ENCODE results near the gene NR3C1.
"Not testable (repeated sequence)": the region's sequence is repeated elsewhere in the genome, so short reads cannot be mapped to it uniquely, and the experiment has no call there.

Gene NR3C1

DNA sequence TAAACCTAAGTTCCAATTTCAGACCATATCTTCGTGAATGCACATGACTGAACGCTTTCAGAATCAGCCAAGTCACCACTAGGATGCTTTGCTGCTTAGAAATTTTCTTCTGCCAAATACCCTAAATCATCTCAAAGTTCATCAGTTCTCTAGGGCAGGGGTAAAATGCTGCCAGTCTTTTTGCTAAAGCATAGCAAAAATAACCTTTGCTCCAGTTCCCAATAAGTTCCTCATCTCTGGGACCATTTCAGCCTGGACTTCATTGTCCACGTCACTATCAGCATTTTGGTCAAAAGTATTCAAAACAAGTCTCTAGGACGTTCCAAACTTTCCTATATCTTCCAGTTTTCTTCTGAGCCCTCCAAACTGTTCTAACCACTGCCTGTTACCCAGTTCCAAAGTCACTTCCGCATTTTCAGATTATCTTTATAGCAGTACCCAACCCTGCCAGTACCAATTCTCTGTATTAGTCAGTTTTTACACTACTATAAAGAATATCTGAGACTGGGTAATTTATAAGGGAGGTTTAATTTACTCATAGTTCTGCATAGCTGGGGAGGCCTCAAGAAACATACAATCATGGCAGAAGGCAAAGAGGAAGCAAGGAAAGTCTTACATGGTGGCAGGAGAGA, 74.8 kb downstream of the NR3C1 start:
- DNase-seq (ENCODE audit: low read depth) = no peak
- no peak overlapping the region for H3K4me3 ChIP-seq (ENCODE audit: low read depth, low read length)
- TF ChIP-seq, protein P1, sequence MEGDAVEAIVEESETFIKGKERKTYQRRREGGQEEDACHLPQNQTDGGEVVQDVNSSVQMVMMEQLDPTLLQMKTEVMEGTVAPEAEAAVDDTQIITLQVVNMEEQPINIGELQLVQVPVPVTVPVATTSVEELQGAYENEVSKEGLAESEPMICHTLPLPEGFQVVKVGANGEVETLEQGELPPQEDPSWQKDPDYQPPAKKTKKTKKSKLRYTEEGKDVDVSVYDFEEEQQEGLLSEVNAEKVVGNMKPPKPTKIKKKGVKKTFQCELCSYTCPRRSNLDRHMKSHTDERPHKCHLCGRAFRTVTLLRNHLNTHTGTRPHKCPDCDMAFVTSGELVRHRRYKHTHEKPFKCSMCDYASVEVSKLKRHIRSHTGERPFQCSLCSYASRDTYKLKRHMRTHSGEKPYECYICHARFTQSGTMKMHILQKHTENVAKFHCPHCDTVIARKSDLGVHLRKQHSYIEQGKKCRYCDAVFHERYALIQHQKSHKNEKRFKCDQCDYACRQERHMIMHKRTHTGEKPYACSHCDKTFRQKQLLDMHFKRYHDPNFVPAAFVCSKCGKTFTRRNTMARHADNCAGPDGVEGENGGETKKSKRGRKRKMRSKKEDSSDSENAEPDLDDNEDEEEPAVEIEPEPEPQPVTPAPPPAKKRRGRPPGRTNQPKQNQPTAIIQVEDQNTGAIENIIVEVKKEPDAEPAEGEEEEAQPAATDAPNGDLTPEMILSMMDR (IDR thresholded peaks at IDR 0.05; ENCODE audit: insufficient read depth, low read depth, low read length, missing control alignments) = no peak

DNA sequence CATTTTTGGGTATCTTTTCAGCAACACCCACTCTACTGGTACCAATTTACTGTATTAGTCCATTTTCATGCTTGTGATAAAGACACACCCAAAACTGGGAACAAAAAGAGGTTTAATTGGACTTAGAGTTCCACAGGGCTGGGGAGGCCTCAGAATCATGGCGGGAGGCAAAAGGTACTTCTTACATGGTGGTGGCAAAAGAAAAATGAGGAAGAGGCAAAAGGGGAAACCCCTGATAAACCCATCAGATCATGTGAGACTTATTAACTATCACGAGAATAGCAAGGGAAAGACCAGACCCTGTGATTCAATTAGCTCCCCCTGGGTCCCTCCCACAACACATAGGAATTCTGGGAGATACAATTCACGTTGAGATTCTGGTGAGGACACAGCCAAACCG, 78.4 kb downstream of the NR3C1 start:
- DNase-seq (ENCODE audit: low read depth); H3K4me3 ChIP-seq (ENCODE audit: low read depth, low read length): not testable (repeated sequence)

DNA sequence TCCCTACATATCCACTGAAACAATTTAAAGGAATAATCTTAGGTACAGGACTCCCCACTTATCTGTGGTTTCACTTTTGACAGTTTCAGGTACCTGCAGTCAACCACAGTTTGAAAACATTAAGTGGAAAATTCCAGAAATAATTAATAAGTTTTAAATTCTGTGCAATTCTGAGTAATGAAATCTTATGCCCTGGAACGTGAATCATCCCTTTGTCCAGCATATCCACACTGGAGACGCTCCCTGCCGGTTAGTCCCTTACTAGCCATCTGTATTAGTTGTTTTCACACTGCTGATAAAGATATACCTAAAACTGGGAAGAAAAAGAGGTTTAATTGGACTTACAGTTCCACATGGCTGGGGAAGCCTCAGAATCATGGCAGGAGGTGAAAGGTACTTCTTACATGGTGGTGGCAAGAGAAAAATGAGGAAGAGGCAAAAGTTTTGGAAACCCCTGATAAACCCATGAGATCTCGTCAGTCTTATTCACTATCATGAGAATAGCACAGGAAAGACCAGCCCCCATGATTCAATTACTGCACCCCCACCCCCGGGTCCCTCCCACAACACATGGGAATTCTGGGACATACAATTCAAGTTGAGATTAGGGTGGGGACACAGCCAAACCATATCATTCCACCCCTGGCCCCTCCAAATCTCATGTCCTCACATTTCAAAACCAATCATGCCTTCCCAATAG, 80.4 kb downstream of the NR3C1 start:
- not testable (repeated sequence) for DNase-seq (ENCODE audit: low read depth); H3K4me3 ChIP-seq (ENCODE audit: low read depth, low read length)

DNA sequence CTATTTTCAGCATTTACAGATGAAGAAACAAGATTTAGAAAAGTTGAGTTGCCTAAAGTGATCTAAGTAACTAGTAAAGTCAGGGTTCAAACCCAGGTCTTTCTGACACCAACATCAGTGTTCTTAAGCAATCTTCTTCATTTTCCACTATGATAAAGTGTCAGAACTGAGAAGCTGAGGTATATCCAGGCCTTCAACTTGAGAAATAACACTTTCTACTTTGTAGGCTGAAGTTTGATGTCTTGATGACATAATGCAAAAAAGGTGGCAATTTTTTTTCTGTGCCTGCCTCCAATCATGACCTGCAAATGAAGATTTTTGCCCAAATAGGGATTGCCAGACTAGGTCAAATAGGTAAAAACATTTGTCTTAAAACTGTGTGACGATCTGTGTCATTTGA, 81.3 kb downstream of the NR3C1 start:
- TF ChIP-seq, protein P1 (IDR thresholded peaks at IDR 0.05; ENCODE audit: insufficient read depth, low read depth, low read length, missing control alignments) = no peak
- DNase-seq (ENCODE audit: low read depth) = no peak
- no peak overlapping the region for H3K4me3 ChIP-seq (ENCODE audit: low read depth, low read length)

- no peak for DNase-seq (ENCODE audit: low read depth)
- TF ChIP-seq, protein P1 (IDR thresholded peaks at IDR 0.05; ENCODE audit: insufficient read depth, low read depth, low read length, missing control alignments) = no peak
- no peak overlapping the region for H3K4me3 ChIP-seq (ENCODE audit: low read depth, low read length)
These were observed 83.9 kb downstream of the NR3C1 start for GRCh38 chr5:143319437-143320227.

DNA sequence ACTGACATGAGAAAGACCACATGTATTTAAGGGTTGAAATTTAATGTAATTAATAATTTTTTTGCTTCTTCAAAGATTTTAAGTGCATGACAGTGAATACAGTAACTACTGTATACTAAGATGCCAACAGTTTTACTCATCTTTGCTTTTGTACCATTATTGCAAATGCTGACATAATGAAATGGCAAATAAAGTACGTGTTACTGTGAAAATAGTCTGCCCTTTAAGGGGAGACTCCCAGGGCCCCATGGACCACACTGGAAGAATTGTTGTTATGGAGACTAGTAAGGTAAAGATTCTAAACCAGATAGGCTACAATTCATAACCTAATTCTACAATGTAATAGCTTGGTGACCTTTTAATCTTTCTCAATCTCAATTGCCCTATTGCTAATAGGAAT, 84.7 kb downstream of the NR3C1 start:
- TF ChIP-seq, protein P1 (IDR thresholded peaks at IDR 0.05; ENCODE audit: insufficient read depth, low read depth, low read length, missing control alignments) = no peak
- DNase-seq (ENCODE audit: low read depth) = no peak
- H3K4me3 ChIP-seq (ENCODE audit: low read depth, low read length) = no peak overlapping the region

DNA sequence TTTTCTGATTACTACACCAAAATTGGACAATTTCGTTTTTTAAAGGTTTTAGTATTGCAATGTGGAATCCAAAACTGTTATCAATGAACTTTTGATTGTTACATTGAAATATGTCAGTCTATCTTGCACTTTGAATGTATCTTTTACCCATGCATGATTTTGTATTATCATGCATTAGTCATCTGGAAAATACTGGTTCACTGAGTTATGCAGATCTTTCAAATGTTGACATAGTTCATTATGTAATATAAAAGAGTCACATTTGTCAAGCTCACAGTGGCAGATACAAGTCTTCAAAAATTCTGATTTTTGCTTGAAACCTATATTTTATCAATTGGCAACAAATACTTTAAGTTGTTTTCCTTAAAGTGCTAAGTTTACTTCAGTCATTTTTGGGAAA, 85.2 kb downstream of the NR3C1 start:
- H3K4me3 ChIP-seq (ENCODE audit: low read depth, low read length) = no peak overlapping the region
- TF ChIP-seq, protein P1 (IDR thresholded peaks at IDR 0.05; ENCODE audit: insufficient read depth, low read depth, low read length, missing control alignments) = no peak
- DNase-seq (ENCODE audit: low read depth) = no peak
